HEK293 (cell line): ENCODE results near the gene GPR3.

ENCODE experiments used
- CTCF ChIA-PET: fragments of 350-600 bp; formaldehyde crosslinking; extraction: SDS; loops from one replicate; lab custom pipeline; 2021; ENCODE audit warnings: antibody characterized with exemption; lab: Yijun Ruan, JAX
- POLR2A ChIA-PET: fragments of 300-600 bp; formaldehyde crosslinking; extraction: SDS; loops from one replicate; lab custom pipeline; 2020; ENCODE audit warnings: antibody characterized with exemption, inconsistent platforms; lab: Yijun Ruan, JAX
- H3K27ac ChIP-seq: fragments of 200-500 bp; sonication (Bioruptor generic); 2 replicates; pipeline ENCODE4 v1.5.1; 2014; ENCODE audit warnings: low read depth, low read length, control low read depth, inconsistent platforms; ENCODE audit errors: extremely low read depth
- H3K36me3 ChIP-seq, 2 experiments: fragments of 200-500 bp in 1 of 2; sonication (Bioruptor generic) in 1 of 2; 1 replicate in 1 of 2; 2 replicates in 1 of 2; pipeline ENCODE4 v1.5.1; 2014 to 2017; ENCODE audit warnings: inconsistent platforms in 2 of 2, low read length in 2 of 2; ENCODE audit not compliant: control insufficient read depth in 2 of 2, insufficient read depth in 1 of 2
- H3K4me1 ChIP-seq: fragments of 200-500 bp; sonication (Bioruptor generic); 2 replicates; pipeline ENCODE4 v1.5.1; 2014; ENCODE audit warnings: mild to moderate bottlenecking, low read length, inconsistent platforms; ENCODE audit not compliant: control insufficient read depth, insufficient read depth
- H3K4me3 ChIP-seq: 2 replicates; pipeline ENCODE4 v1.5.1; 2011; ENCODE audit warnings: low read depth, mild to moderate bottlenecking, control low read depth, low read length, moderate library complexity
- H3K9me3 ChIP-seq: fragments of 200-500 bp; sonication (Bioruptor generic); 2 replicates; pipeline ENCODE4 v1.5.1; 2014; ENCODE audit warnings: low read depth, low read length, inconsistent platforms; ENCODE audit not compliant: control insufficient read depth, insufficient read depth
- EGR2 ChIP-seq: fragments of 450-650 bp; formaldehyde crosslinking; IDR thresholded peaks from 2 replicates; pipeline ENCODE4 v1.5.1; 2016; ENCODE audit warnings: low read depth, missing biosample characterization, missing genetic modification characterization
- HOXD13 ChIP-seq: sonication (generic); formaldehyde crosslinking; IDR thresholded peaks from 2 replicates; pipeline ENCODE4 v1.8.0; 2022; ENCODE audit warnings: missing genetic modification reagents, borderline replicate concordance
- OSR2 ChIP-seq: fragments of 450-650 bp; formaldehyde crosslinking; IDR thresholded peaks from 2 replicates; pipeline ENCODE4 v1.5.1; 2016; ENCODE audit warnings: missing biosample characterization, missing genetic modification characterization
- PATZ1 ChIP-seq: fragments of 450-650 bp; formaldehyde crosslinking; IDR thresholded peaks from 2 replicates; pipeline ENCODE4 v1.5.1; 2016; ENCODE audit warnings: missing biosample characterization, missing genetic modification characterization
- SCRT2 ChIP-seq: fragments of 450-650 bp; formaldehyde crosslinking; IDR thresholded peaks from 2 replicates; pipeline ENCODE4 v1.5.1; 2016; ENCODE audit warnings: missing biosample characterization, missing genetic modification characterization
- SP2 ChIP-seq: fragments of 450-650 bp; formaldehyde crosslinking; IDR thresholded peaks from 2 replicates; pipeline ENCODE4 v1.5.1; 2016; ENCODE audit warnings: missing biosample characterization, missing genetic modification characterization
- SP7 ChIP-seq: fragments of 450-650 bp; formaldehyde crosslinking; IDR thresholded peaks from 2 replicates; pipeline ENCODE4 v1.5.1; 2016; ENCODE audit warnings: missing biosample characterization, missing genetic modification characterization
- ZBTB1 ChIP-seq: fragments of 450-650 bp; formaldehyde crosslinking; IDR thresholded peaks from 2 replicates; pipeline ENCODE4 v1.5.1; 2016; ENCODE audit warnings: missing biosample characterization, missing genetic modification characterization
- ZBTB20 ChIP-seq: fragments of 450-650 bp; formaldehyde crosslinking; IDR thresholded peaks from 2 replicates; pipeline ENCODE4 v1.5.1; 2016; ENCODE audit warnings: missing biosample characterization, missing genetic modification characterization
- ZFHX2 ChIP-seq: fragments of 450-650 bp; formaldehyde crosslinking; conservative IDR thresholded peaks from 2 replicates; pipeline ENCODE4 v1.5.1; 2016; ENCODE audit warnings: missing biosample characterization, missing genetic modification characterization
- ZNF121 ChIP-seq: fragments of 450-650 bp; formaldehyde crosslinking; IDR thresholded peaks from 2 replicates; pipeline ENCODE4 v1.5.1; 2016; ENCODE audit warnings: missing biosample characterization, missing genetic modification characterization
- ZNF16 ChIP-seq: fragments of 450-650 bp; formaldehyde crosslinking; IDR thresholded peaks from 2 replicates; pipeline ENCODE4 v1.5.1; 2016; ENCODE audit warnings: low read depth, missing biosample characterization, missing genetic modification characterization
- ZNF292 ChIP-seq: fragments of 450-650 bp; formaldehyde crosslinking; IDR thresholded peaks from 2 replicates; pipeline ENCODE4 v1.5.1; 2016; ENCODE audit warnings: low read depth, missing biosample characterization, missing genetic modification characterization, borderline replicate concordance
- ZNF311 ChIP-seq: fragments of 450-650 bp; formaldehyde crosslinking; IDR thresholded peaks from 2 replicates; pipeline ENCODE4 v1.5.1; 2017; ENCODE audit warnings: missing biosample characterization, missing genetic modification characterization, borderline replicate concordance
- ZNF335 ChIP-seq: fragments of 450-650 bp; formaldehyde crosslinking; conservative IDR thresholded peaks from 2 replicates; pipeline ENCODE4 v1.5.1; 2016; ENCODE audit warnings: missing biosample characterization, missing genetic modification characterization
- ZNF394 ChIP-seq: fragments of 450-650 bp; formaldehyde crosslinking; IDR thresholded peaks from 2 replicates; pipeline ENCODE4 v1.5.1; 2016; ENCODE audit warnings: missing biosample characterization, missing genetic modification characterization, mild to moderate bottlenecking, moderate library complexity, borderline replicate concordance
- ZNF416 ChIP-seq: fragments of 450-650 bp; formaldehyde crosslinking; IDR thresholded peaks from 2 replicates; pipeline ENCODE4 v1.5.1; 2016; ENCODE audit warnings: missing biosample characterization, missing genetic modification characterization
- ZNF560 ChIP-seq: fragments of 450-650 bp; formaldehyde crosslinking; IDR thresholded peaks from 2 replicates; pipeline ENCODE4 v1.5.1; 2017; ENCODE audit warnings: missing biosample characterization, missing genetic modification characterization, borderline replicate concordance
- ZNF623 ChIP-seq: fragments of 450-650 bp; formaldehyde crosslinking; IDR thresholded peaks from 2 replicates; pipeline ENCODE4 v1.5.1; 2016; ENCODE audit warnings: missing biosample characterization, missing genetic modification characterization
- ZNF624 ChIP-seq: fragments of 450-650 bp; formaldehyde crosslinking; IDR thresholded peaks from 2 replicates; pipeline ENCODE4 v1.5.1; 2017; ENCODE audit warnings: missing biosample characterization, missing genetic modification characterization
- ZNF654 ChIP-seq: fragments of 450-650 bp; formaldehyde crosslinking; IDR thresholded peaks from 2 replicates; pipeline ENCODE4 v1.5.1; 2016; ENCODE audit warnings: low read depth, missing biosample characterization, missing genetic modification characterization
- ZNF692 ChIP-seq: fragments of 450-650 bp; formaldehyde crosslinking; IDR thresholded peaks from 2 replicates; pipeline ENCODE4 v1.5.1; 2016; ENCODE audit warnings: missing biosample characterization, missing genetic modification characterization
- ZSCAN23 ChIP-seq: fragments of 450-650 bp; formaldehyde crosslinking; IDR thresholded peaks from 2 replicates; pipeline ENCODE4 v1.5.1; 2016; ENCODE audit warnings: missing biosample characterization, missing genetic modification characterization
- ZSCAN4 ChIP-seq: fragments of 450-650 bp; formaldehyde crosslinking; IDR thresholded peaks from 2 replicates; pipeline ENCODE4 v1.5.1; 2017; ENCODE audit warnings: missing biosample characterization, missing genetic modification characterization
- TF ChIP-seq, protein P1 (sequence below): fragments of 450-650 bp; formaldehyde crosslinking; IDR thresholded peaks from 2 replicates; pipeline ENCODE4 v1.5.1; 2017; ENCODE audit warnings: missing biosample characterization, missing genetic modification characterization

GPR3 gene

DNA sequence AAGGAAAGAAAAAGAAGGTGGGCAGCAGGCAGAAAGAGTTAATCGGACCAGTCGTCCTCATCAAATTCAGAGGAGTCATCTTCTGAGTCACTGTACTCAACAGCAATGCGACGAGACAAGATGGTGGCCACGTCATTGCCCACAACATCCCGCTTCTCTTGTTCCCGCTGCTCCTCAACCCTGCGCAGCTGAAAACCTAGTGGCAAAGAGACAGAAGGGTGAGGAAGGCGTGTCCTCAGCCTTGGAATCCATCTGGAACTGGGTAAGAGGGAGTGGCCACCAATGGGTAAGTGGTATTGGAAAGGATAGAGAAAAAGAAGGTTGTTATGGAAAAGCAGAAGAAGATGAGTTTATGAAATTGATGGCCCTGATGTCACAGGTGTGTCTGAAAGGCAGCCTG is 15.7 kb downstream of the GPR3 start (continued):
- TF ChIP-seq HOXD13 (no peak), PATZ1 (no peak), ZNF624 (tag by site-specific recombination) (no peak), ZNF692 (tag by site-specific recombination) (no peak), ZNF292 (tag by site-specific recombination) (no peak), ZNF311 (tag by site-specific recombination) (no peak)

DNA sequence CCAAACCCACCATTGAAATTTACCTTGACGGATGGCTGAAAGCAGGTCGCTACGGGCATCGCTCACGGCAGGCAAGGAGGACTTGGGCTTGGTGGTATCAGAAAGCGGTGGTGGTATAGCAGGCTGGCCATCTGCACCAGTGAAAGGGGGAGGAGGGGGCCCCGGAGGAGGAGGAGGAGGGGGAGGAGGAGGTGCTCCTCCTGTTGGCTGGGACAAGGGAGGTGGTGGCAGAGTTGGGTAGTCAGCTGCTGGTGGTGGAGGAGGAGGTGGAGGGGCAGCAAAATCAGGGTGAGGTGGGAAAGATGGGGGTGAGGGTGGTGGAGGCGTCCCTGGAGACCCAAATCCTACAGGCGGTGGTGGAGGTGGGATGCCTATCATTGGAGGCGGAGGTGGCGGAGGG is 17.2 kb downstream of the GPR3 start:
- ChIA-PET POLR2A (interaction anchor here (1.5 kb wide), 1 partner anchor 80 kb away, joined by 5 read pairs; the partner anchor contains the start of gene WASF2), CTCF (no interaction called here)
- no peaks in the 10 kb centered on the region for H3K4me1 ChIP-seq

GRCh38 chr1:27410709-27411108 is 18.3 kb downstream of the GPR3 start:
- no peaks in the 10 kb centered on the region for H3K4me1 ChIP-seq
- TF ChIP-seq ZNF394 (tag by site-specific recombination) (peak; percentile 28; the same call in 1 of the 2 replicates), ZBTB20 (tag by site-specific recombination) (no peak), ZNF654 (tag by site-specific recombination) (no peak), SP2 (tag by site-specific recombination) (no peak), ZBTB1 (tag by site-specific recombination) (no peak)
- TF ChIP-seq, protein P1, sequence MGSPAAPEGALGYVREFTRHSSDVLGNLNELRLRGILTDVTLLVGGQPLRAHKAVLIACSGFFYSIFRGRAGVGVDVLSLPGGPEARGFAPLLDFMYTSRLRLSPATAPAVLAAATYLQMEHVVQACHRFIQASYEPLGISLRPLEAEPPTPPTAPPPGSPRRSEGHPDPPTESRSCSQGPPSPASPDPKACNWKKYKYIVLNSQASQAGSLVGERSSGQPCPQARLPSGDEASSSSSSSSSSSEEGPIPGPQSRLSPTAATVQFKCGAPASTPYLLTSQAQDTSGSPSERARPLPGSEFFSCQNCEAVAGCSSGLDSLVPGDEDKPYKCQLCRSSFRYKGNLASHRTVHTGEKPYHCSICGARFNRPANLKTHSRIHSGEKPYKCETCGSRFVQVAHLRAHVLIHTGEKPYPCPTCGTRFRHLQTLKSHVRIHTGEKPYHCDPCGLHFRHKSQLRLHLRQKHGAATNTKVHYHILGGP (tag by site-specific recombination): no peak
- no peak overlapping the region for H3K27ac ChIP-seq
- POLR2A ChIA-PET: interaction anchor here (1.5 kb wide), 1 partner anchor 79 kb away, joined by 5 read pairs; the partner anchor contains the start of gene WASF2
- peaks cover 11 to 86% of the 10 kb centered on the region in 2 experiments for H3K36me3 ChIP-seq
- CTCF ChIA-PET: interaction anchor here (1.9 kb wide), 1 partner anchor 197 kb away, joined by 22 read pairs; no protein-coding TSS in a partner anchor
- no peaks in the 10 kb centered on the region for H3K9me3 ChIP-seq
- no peak overlapping the region for H3K4me3 ChIP-seq

More for the DNA sequence above, 17.2 kb downstream of the GPR3 start:
- H3K9me3 ChIP-seq: no peaks in the 10 kb centered on the region
- H3K27ac ChIP-seq: no peak overlapping the region
- peaks cover 6 to 79% of the 10 kb centered on the region in 2 experiments; a peak in 2 of 3 replicates for H3K36me3 ChIP-seq
- TF ChIP-seq EGR2 (tag by site-specific recombination): peak; percentile 50
- TF ChIP-seq OSR2 (tag by site-specific recombination): no peak
- TF ChIP-seq ZFHX2 (tag by site-specific recombination): peak; percentile 19; the same call in 1 of the 2 replicates
- no peak overlapping the region for H3K4me3 ChIP-seq

DNA sequence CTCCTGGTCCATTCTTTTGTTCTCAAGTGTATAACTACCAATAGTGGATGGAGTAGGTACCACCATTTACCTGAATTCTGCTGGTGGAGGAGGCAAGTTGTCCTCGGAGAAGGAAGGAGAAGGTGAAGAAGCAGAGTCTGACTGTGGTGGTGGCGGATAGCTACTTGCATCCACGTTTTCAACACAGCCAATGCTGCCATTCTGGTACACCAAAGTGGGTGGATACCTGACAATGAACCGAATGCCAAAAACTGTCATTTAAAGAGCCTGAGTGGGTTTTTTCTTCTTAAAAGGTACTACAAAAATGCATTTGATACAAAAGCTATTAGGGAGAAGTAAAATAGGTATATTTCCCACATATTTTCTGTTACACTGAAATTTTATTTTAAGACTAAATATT is 20.1 kb downstream of the GPR3 start:
- Histone ChIP-seq H3K4me1 (no peaks in the 10 kb centered on the region), H3K9me3 (no peaks in the 10 kb centered on the region), H3K36me3 (peaks cover 16 to 95% of the 10 kb centered on the region in 2 experiments), H3K27ac (no peak overlapping the region), H3K4me3 (no peak overlapping the region)
- CTCF ChIA-PET: interaction anchor here (0.6 to 2.2 kb wide), 4 partner anchors 18 to 280 kb away, joined by 3 to 5 read pairs (median 4); no protein-coding TSS in a partner anchor
- no peak for TF ChIP-seq ZNF335 (tag by site-specific recombination)
- no peak for TF ChIP-seq ZNF623 (tag by site-specific recombination)
- no peak for TF ChIP-seq ZNF560 (tag by site-specific recombination)
- no peak for TF ChIP-seq SP7 (tag by site-specific recombination)
- TF ChIP-seq SCRT2 (tag by site-specific recombination): no peak
- TF ChIP-seq ZNF121 (tag by site-specific recombination): no peak
- no peak for TF ChIP-seq ZSCAN23 (tag by site-specific recombination)
- TF ChIP-seq ZSCAN4 (tag by site-specific recombination): no peak
- TF ChIP-seq ZNF416 (tag by site-specific recombination): no peak
- no peak for TF ChIP-seq ZNF16 (tag by site-specific recombination)
- POLR2A ChIA-PET: interaction anchor here (1.2 kb wide), 1 partner anchor 123 kb away, joined by 3 read pairs; no protein-coding TSS in a partner anchor
